Vagina (tissue), 2 donors: Measurements from ENCODE around the gene ADAM23.

Experiments
- POLR2A ChIP-seq, 2 donors: fragments of 450-650 bp; IDR thresholded peaks; one replicate each; pipeline ENCODE4 v1.6.1; 2017; ENCODE audit warnings: antibody characterized with exemption in 2 of 2, mild to moderate bottlenecking in 2 of 2, moderate library complexity in 2 of 2
- POLR2AphosphoS5 ChIP-seq, 2 donors: sonication (generic); formaldehyde crosslinking; IDR thresholded peaks; one replicate each; pipeline ENCODE4 v1.9.0; 2017; ENCODE audit warnings: antibody characterized with exemption in 2 of 2, mild to moderate bottlenecking in 2 of 2, low read depth in 1 of 2; ENCODE audit not compliant: insufficient read depth in 1 of 2
- TF ChIP-seq, protein P1 (sequence below), 3 experiments: fragments of 450-650 bp in 2 of 3; fragments of 200-600 bp in 1 of 3; sonication (generic) in 1 of 3; IDR thresholded peaks; one replicate each; pipeline ENCODE4 v1.5.1; 2017 to 2019; ENCODE audit warnings: antibody characterized with exemption in 3 of 3, mild to moderate bottlenecking in 2 of 3, moderate library complexity in 2 of 3

DNA sequence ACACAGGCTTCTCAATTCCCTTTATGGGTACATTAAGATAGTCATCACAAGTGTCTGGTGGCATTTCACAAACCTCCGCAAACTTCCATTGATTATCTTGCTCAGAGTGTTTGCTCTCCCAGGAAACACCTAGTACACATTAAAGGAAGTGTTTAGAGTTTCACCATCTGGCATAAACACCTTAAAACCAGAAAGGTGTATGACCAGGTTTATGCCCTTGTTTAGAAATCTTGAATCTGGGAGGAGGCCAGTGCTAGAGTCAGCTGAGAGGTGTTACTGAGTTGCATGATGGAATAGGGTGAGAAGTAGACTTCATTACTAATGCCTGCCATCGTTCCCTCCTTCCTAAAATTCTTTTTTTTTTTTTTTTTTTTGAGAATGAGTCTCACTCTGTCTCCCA lies 120.0 kb downstream of the ADAM23 start:
- TF ChIP-seq POLR2A (IDR thresholded peaks at IDR 0.05) (no peak), POLR2AphosphoS5 (IDR thresholded peaks at IDR 0.05; ENCODE audit: insufficient read depth in 1 of 2, low read depth in 1 of 2) (no peak)
- TF ChIP-seq, protein P1, sequence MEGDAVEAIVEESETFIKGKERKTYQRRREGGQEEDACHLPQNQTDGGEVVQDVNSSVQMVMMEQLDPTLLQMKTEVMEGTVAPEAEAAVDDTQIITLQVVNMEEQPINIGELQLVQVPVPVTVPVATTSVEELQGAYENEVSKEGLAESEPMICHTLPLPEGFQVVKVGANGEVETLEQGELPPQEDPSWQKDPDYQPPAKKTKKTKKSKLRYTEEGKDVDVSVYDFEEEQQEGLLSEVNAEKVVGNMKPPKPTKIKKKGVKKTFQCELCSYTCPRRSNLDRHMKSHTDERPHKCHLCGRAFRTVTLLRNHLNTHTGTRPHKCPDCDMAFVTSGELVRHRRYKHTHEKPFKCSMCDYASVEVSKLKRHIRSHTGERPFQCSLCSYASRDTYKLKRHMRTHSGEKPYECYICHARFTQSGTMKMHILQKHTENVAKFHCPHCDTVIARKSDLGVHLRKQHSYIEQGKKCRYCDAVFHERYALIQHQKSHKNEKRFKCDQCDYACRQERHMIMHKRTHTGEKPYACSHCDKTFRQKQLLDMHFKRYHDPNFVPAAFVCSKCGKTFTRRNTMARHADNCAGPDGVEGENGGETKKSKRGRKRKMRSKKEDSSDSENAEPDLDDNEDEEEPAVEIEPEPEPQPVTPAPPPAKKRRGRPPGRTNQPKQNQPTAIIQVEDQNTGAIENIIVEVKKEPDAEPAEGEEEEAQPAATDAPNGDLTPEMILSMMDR (IDR thresholded peaks at IDR 0.05) = no peak
